ENCODE measurements around the gene TDRD3. TPM values are rescaled to one million over a fixed set of nuclear protein-coding genes. Genes with fewer than 3 reads are reported as not detected.

TDRD3 gene
- total RNA-seq, 6 experiments from 2014 or later, result 11.5 to 13.3 (median 12.3) TPM

- Mint-ChIP-seq H3K27ac (no peak overlapping the region), H3K27me3 (ENCODE audit: insufficient read depth) (no peaks in the 10 kb centered on the region), H3K4me1 (ENCODE audit: low read depth) (no peaks in the 10 kb centered on the region), H3K4me3 (no peak overlapping the region), H3K9me3 (no peaks in the 10 kb centered on the region), H3K36me3 (ENCODE audit: low read depth) (no peaks in the 10 kb centered on the region)
- no peak for TF ChIP-seq CTCF (IDR thresholded peaks at IDR 0.05)
- DNase-seq, result no peak
Measured at GRCh38 chr13:60454425-60454824, 57.4 kb downstream of the TDRD3 start.

GRCh38 chr13:60463787-60464186, 66.8 kb downstream of the TDRD3 start:
- Mint-ChIP-seq H3K9me3 (no peaks in the 10 kb centered on the region), H3K27me3 (ENCODE audit: insufficient read depth) (no peaks in the 10 kb centered on the region), H3K36me3 (ENCODE audit: low read depth) (peaks cover 13% of the 10 kb centered on the region), H3K27ac (no peak overlapping the region), H3K4me1 (ENCODE audit: low read depth) (no peaks in the 10 kb centered on the region), H3K4me3 (no peak overlapping the region)
- no peak for TF ChIP-seq CTCF (IDR thresholded peaks at IDR 0.05)
- DNase-seq, result no peak

DNA sequence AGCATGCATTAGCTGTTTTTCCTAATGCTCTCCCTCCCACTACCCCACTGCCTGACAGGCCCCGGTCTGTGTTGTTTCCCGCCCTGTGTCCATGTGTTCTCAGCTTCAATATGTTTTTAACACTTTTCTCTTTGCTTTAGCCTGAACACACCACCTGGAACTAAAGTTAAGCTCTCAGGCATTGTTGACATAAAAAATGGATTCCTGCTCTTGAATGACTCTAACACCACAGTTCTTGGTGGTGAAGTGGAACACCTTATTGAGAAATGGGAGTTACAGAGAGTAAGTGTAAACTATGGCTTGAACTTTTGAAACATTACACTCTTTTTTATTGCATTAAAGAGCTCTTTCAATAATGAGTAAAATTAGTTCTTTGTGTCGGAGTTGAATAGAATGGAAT, 70.1 kb downstream of the TDRD3 start:
- no peak for DNase-seq
- Mint-ChIP-seq H3K27ac (no peak overlapping the region), H3K27me3 (ENCODE audit: insufficient read depth) (no peaks in the 10 kb centered on the region), H3K4me1 (ENCODE audit: low read depth) (no peaks in the 10 kb centered on the region), H3K9me3 (no peaks in the 10 kb centered on the region), H3K36me3 (ENCODE audit: low read depth) (peaks cover 6% of the 10 kb centered on the region; the same call in 1 of the 2 replicates), H3K4me3 (no peak overlapping the region)
- TF ChIP-seq CTCF (IDR thresholded peaks at IDR 0.05), result no peak

- no peak for DNase-seq
- H3K4me3 Mint-ChIP-seq, result no peak overlapping the region
- no peak overlapping the region for H3K27ac Mint-ChIP-seq
- peaks cover 8% of the 10 kb centered on the region for H3K36me3 Mint-ChIP-seq (ENCODE audit: low read depth)
- no peaks in the 10 kb centered on the region for H3K9me3 Mint-ChIP-seq
- no peaks in the 10 kb centered on the region for H3K27me3 Mint-ChIP-seq (ENCODE audit: insufficient read depth)
- TF ChIP-seq CTCF (IDR thresholded peaks at IDR 0.05), result no peak
- H3K4me1 Mint-ChIP-seq (ENCODE audit: low read depth), result no peaks in the 10 kb centered on the region
Measured at GRCh38 chr13:60479273-60479672, 82.3 kb downstream of the TDRD3 start.

DNA sequence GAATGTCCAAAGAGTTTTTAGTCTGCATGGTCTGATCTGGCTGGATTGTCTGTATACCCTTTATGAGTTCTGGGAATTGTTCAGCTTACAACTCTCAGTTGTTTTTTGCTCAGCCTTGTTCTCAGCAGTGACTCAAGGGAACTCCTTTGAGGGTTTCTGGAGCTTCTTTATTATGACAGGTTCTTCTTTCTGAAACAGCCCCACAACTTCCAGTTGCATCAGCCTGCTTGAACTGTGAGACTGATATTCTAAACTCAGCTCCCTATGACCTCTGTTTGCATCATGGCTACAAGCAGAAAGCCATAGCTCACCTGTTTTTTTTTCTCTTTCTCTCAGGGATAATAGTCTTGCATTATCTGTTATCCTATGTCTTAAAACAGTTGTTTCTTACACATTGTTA, 85.0 kb downstream of the TDRD3 start:
- Mint-ChIP-seq H3K36me3 (ENCODE audit: low read depth) (peaks cover 12% of the 10 kb centered on the region), H3K27me3 (ENCODE audit: insufficient read depth) (no peaks in the 10 kb centered on the region), H3K27ac (no peak overlapping the region), H3K9me3 (no peaks in the 10 kb centered on the region), H3K4me3 (no peak overlapping the region), H3K4me1 (ENCODE audit: low read depth) (no peaks in the 10 kb centered on the region)
- TF ChIP-seq CTCF (IDR thresholded peaks at IDR 0.05), result no peak
- DNase-seq, result no peak

DNA sequence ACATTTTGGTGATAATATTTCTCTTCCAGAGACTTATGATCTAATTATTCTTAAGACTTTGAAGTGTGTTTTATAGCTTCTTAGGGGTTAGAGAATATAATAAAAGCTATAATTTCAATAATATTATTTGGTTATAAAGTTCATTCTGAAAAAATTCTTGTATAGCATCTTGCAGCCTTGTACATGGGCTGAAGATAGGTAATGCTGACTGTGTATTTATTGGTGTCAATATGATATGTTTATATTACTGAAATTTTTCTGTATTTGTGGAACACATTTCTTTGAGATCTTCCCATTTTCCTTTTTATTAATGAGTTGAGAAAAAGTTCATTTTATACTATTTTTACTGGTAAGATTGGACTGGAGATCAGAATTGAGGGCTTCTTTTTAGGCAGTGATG, 87.8 kb downstream of the TDRD3 start:
- no peak for TF ChIP-seq CTCF (IDR thresholded peaks at IDR 0.05)
- no peaks in the 10 kb centered on the region for H3K4me1 Mint-ChIP-seq (ENCODE audit: low read depth)
- no peaks in the 10 kb centered on the region for H3K9me3 Mint-ChIP-seq
- H3K27me3 Mint-ChIP-seq (ENCODE audit: insufficient read depth), result no peaks in the 10 kb centered on the region
- H3K36me3 Mint-ChIP-seq (ENCODE audit: low read depth), result peaks cover 21% of the 10 kb centered on the region
- DNase-seq, result no peak
- H3K4me3 Mint-ChIP-seq, result no peak overlapping the region
- H3K27ac Mint-ChIP-seq, result no peak overlapping the region
